Measurements from ENCODE around the gene PPIF.

The PPIF gene

DNA sequence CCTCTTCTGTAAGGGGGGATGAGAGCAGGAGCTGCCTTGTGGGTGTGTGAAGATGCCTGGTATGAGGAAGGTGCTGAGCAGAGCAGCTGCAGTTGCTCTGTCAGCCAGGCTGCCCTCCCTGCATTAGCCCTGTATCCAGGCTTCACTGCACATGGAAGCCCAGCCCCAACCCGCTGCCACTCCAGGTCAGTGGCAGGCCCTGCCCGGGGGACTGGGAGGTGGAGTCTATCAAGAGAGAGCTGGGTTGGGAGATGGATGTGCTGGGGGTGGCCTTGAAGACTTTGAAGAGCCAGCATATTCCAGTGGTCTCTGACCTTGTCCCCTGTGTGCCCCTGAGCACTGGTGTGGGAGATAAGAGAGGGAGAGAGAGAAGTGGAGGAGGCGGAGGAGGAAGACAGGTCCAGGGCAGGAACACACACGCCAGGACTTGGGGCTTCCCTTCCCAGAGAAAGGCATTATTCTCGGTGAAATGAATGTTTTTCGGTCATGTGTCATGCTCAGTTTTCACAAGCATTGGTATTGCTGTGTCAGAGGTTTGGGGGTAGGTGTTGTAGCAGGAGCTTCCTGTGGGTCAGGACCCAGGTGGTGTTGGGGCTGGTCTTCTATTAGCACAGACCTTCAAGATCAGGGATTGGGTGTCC, 2.6 kb downstream of the PPIF start:
- no peak for DNase-seq

DNA sequence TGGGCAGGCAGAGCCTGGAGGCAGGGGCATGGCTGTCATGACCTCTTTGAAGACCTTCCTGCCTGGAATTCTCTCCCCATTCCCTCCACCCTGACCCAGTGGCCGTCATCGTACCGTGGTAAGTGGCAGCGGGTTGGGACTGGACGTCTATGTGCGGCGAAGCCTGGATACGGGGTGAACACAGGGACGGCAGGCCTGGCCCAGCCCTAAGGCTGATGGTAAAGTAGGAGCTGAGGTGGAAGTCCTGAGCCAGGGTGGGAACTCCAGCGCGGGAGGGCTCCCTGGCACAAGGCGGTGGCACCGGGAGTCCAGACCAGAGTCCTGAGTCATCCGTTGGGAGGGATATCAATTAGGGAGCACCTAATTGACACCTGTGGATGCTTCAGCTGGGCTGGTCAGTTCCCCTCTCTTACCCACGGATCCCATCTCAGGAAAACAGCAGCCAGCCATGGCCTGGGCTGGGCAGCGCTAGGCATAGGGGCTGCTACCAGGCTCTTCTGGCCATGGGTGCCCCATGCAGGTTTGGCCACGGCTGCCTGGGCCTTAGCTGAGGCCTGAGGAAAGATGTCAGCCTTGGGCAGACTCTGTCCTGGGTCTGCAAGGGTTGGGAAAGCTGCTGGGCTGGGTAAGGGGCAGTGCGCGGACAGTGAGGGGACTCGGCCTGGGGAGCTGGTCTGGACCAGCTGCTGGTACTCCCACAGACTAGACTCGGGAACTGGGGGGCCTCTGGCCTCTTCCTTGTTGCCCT, 3.3 kb downstream of the PPIF start:
- no peak for DNase-seq

DNA sequence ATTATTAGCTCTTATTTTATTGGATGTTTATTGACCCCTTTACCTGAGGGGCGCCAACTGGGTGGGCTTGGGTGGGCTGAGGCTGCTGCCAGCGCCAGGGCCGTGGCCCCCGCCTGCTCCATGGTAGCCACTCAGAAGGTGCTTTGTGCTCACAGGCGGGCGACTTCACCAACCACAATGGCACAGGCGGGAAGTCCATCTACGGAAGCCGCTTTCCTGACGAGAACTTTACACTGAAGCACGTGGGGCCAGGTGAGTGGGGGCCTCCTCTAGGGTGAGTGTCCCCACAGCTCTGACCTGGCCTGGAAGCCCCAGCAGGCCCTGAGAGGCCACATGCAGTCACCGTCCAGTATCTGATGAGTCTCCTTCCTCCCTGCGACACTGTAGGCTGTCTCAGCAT, 4.1 kb downstream of the PPIF start:
- no peak for DNase-seq

DNA sequence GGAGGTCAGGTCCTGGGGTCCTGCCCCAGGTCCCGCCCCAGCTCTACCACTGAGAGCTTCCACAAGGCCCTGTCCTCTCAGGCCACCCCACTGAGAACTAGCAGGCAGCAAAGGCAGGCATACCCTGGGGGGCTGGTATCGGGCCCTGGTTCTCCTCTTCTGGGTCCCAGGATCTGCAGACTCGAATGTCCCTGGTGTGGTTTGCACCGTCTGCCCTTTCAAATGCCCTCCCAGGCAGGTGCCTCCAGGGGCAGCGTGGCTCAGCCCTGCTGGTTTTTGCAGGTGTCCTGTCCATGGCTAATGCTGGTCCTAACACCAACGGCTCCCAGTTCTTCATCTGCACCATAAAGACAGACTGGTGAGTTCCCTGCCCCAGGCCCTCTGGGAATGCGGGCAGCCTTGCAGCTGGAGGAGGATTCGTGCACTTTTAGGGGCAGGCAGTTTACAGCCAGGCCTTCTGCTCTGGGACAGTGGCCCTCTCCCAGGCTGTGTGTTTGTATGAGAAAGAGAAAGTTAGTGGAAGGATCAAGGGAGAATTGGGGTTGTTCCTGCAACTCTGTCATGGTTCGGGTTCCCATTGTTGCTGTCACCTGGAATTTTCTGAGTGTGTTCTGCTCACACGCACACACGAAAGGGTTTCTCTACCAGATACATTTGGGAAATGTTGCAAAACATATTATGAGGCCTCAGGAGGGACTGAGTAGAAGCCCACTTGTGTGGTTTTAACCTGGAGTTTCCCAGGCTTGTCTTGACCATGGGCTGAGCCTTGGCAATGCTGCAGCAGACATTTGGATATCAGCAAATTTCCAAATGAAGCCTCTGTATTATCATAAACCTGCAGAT, 5.0 kb downstream of the PPIF start:
- no peak for DNase-seq

DNA sequence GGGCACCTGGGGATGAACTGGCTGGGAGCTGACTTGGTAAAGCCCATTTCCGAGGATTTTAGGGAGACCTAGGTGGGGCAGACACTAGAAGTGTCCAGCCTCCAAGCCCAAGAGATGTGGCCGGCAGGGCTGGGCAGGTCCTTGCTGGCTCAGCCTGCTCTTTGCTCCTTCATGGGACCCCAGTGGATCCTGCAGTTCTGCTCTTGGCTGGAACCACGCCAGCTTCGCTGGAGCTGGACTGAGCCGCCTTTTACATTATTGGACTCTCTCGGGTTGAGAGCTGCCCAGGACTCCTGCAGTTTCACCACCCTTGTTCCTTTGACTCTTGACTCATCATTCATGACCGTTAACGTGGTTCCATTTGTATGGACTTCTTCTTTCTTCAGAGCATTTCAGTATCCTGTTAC, 5.7 kb downstream of the PPIF start:
- peak; percentile 75 for DNase-seq

DNA sequence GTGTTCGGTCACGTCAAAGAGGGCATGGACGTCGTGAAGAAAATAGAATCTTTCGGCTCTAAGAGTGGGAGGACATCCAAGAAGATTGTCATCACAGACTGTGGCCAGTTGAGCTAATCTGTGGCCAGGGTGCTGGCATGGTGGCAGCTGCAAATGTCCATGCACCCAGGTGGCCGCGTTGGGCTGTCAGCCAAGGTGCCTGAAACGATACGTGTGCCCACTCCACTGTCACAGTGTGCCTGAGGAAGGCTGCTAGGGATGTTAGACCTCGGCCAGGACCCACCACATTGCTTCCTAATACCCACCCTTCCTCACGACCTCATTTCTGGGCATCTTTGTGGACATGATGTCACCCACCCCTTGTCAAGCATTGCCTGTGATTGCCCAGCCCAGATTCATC, 6.5 kb downstream of the PPIF start:
- no peak for DNase-seq

DNA sequence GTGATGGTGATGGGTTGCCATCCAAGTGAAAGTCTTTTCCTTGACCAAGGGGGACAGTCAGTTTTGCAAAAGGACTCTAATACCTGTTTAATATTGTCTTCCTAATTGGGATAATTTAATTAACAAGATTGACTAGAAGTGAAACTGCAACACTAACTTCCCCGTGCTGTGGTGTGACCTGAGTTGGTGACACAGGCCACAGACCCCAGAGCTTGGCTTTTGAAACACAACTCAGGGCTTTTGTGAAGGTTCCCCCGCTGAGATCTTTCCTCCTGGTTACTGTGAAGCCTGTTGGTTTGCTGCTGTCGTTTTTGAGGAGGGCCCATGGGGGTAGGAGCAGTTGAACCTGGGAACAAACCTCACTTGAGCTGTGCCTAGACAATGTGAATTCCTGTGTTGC, 6.9 kb downstream of the PPIF start:
- DNase-seq, result peak; percentile 64

DNA sequence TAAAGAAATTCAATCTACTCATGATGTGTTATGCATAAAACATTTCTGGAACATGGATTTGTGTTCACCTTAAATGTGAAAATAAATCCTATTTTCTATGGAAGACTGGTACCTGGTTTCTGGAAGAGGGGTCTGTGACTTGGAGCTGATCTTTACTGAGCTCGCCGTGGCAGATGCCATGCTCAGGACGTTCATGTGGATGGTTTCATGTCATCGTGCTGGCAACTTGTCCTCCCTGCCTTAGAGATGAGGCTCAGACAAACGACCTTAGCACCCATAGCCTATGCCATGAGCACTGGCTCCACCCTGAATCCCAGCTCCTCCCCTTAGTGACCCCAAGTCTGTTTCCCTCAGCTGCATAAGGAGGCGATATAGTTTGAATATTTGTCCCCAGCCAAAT, 7.3 kb downstream of the PPIF start:
- no peak for DNase-seq

DNA sequence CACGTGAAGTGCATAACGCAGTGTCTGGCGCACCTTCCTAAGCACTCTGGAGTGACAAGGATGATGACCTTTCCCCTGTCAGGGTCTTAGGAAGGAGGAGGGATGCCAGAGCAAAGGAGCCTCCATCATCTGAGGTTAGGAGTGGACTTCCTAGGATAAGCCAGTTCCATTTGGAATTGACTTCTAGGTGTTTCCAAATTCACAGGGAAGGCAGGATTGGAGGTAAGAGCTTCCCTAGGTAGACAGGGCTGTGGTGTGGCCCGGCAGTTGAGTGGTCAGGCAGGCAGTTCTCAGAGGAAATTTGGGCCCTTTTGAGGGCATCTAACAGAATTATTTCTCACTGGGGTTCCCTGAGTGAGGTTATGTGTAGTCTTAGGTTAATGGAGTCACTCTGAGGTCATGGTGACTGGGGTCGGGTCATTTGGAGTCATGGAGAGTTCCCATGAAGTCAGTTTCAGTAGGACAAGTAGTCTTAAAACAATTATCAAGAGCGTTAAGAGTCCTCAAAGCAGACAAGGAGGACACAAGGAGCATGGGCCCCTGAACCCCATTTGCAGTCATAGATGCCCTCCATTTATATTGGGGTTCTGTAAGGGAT, 8.2 kb downstream of the PPIF start:
- DNase-seq, result peak; percentile 56

DNA sequence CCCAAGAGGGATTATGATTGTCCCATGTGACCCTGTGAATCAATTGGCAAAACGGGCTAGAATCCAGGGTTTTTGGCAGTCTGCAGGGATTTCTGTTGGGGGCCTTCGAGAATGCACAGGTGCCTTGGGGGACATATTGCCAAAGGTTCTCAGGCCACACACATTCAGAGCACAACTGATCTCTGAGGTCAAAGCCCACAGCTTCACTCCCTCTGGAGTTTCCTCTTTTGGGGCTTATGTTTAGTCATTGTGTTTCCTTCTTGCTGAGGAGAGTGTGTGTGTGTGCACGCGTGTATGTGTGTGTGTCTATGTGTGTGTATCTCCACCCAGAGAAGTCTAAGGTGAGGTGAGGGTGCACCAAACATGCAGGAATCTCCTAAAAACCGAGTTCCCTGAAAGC, 8.8 kb downstream of the PPIF start:
- DNase-seq, result peak; percentile 78

DNA sequence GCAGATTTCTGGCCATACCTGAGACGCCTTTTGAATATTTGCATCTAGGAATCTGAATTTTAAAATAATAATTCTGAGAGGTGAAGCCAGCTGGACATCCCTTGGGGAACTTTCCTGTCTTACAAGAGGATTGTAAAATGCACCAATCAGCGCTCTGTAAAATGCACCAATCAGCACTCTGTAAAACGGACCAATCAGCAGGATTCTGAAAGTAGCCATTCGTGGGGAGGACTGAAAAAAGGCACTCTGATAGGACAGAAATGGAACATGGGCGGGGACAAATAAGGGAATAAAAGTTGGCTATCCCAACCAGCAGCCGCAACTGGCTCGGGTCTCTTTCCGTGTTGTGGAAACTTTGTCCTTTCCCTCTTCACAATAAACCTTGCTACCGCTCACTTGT, 9.9 kb downstream of the PPIF start:
- no peak for DNase-seq

DNA sequence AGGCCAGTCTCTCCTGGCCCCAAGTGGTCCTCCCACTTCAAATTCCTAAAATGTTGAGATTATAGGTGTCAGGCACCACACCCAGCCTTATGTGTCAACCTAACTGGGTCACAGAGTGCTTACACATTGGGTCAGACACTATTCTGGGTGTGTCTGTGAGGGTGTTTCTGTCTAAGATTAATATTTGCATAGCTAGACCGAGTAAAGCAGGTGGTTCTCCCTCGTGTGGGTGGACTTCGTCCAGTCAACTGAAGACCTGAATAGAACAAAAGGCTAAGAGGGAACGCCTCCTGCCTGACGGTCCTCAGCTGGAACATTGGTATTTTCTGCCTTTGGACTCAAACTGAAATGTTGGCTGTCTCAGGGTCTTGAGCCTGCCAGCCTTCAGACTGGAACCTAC, 11.5 kb downstream of the PPIF start:
- no peak for DNase-seq

DNA sequence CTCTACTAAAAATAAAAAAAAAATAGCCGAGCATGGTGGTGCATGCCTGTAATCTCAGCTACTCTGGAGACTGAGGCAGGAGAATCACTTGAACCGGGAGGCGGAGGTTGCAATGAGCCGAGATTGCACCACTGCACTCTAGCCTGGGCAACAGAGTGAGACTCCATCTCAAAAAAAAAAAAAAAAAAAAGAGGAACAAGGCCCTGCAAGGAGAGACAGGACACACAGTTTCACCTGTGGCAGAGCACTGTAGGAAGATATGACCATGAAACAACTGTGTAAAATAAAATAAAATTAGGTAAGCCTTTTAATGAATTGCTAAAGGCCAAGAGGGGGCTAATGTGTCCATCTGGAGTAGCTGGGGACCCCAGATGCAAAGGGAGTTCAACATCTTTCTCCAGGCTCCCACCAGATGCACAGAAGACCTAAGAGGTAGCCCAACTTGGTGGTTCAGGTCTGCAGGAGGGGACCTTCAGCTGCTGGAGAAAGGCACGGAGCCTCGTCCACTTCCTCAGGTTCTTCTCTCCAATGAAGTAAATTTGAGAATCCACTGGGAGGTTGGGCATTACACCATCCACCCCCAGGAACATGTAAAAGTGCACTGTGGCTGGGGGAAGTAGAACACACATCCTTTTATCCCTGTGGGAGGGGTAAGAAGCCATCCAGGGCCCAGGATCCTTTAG, 12.7 kb downstream of the PPIF start:
- no peak for DNase-seq

DNA sequence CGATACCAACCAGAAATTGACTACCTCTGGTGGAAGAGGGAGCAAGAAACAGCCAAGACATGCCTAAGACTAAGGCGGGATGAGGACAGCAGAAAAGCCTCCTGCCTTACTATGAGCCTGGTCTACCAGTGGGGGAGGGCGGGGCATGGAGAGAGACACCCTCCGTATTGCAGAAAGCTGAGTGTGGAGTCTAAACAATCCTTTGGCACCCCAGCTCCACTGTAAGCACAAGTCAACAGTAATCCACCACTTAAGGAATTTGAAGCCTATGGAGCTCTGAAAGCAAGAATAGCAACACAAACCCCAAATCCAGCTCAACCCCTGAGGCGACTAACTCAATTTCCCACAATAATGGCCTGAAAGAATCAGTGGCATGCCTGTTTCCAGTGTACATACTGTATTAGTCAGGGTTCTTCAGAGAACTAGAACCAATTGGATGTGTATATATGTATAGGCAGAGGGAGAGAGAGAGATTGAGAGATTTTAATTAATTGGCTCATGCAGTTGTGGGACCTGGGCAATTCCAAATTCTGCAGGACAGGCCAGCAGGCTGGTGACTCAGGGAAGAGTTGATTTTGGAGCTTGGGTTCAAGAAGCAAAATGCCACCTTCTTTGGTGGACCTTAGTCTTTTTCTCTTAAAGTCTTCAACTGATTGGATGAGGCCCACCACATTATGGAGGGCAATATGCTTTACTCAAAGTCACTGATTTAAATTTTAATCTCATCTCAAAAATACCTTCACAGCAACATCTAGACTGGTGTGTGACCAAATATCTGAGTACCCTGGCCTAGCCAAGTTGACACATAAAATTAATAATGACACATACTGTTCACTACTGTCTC, 13.5 kb downstream of the PPIF start:
- no peak for DNase-seq

DNA sequence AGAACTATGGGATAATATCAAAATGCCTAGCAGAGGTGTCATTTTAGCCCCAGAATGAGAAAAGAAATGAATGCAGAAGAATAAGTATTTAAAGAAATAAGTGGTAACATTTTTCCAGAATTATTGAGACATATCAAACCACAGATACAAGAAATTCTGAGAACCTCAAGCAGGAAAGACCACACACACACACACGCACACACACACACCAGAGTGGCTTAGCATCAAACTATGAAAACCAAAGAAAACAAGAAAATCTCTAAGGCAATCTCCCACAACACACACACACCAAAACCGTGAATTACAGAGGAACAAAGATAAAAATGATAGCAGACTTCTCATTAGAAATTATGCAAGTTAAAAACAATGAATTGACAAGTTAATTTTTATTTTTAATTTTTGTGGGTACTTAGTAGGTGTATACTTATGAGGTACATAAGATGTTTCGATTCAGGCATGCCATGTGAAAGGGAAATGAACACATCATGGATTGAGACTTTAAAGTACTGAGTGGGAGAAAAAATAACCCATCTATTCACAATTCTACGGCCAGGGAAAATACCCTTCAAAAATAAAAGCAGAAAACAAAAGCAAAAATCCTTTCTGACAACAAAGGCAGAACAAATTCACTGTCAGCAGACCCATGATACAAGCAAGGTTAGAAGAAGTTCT, 14.6 kb downstream of the PPIF start:
- DNase-seq, result peak; percentile 31

DNA sequence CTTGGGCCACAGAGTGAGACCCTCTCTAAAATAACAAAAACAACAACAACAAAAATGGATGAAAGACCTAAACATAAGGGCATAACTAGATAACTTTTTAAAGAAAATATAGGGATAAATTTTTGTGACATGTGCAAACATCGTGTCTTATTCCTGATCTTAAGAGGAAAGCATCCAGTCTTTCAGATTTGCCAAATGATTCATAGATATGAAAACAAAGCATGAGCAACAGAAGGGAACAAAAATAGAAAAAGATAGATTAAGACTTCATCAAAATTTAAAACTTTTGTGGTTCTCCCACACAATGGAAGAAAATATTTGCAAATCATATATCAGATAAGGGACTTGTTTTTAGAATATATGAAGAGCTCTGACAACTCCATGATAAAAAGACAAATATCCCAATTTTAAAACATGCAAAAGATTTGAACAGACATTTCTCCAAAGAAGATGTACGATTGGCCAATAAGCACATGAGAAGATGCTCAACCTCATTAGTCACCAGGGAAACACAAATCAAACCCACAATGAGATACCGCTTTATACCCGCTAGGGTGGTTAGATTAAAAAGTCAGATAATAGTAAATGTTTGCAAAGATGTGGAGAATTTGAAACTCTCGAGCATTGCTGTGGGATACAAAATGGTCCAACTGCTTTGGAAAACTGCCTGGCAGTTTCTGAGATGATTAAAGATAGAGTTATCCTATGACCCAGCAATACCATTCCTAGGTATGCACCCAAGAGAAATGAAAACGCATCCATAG, 20.3 kb downstream of the PPIF start:
- DNase-seq, result no peak

DNA sequence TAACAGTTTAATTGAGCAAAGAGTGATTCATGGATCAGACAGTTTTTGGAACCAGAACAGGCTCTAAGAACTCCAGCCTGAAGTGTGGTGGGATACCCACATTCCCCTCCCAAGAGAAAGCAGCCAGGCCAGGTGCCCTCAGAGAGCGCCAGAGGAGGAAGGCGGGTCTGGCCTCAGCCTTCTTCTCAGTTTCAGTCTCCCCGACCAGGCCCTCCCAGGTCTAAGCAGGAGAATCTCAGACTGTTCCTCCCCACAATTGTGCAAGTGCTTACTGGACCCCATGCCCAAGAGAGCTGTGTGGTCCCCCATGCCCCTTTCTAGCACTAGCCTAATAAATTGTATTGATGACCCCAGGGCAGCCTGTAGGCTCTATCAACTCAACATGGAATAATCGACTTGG, 25.6 kb downstream of the PPIF start:
- no peak for DNase-seq

DNA sequence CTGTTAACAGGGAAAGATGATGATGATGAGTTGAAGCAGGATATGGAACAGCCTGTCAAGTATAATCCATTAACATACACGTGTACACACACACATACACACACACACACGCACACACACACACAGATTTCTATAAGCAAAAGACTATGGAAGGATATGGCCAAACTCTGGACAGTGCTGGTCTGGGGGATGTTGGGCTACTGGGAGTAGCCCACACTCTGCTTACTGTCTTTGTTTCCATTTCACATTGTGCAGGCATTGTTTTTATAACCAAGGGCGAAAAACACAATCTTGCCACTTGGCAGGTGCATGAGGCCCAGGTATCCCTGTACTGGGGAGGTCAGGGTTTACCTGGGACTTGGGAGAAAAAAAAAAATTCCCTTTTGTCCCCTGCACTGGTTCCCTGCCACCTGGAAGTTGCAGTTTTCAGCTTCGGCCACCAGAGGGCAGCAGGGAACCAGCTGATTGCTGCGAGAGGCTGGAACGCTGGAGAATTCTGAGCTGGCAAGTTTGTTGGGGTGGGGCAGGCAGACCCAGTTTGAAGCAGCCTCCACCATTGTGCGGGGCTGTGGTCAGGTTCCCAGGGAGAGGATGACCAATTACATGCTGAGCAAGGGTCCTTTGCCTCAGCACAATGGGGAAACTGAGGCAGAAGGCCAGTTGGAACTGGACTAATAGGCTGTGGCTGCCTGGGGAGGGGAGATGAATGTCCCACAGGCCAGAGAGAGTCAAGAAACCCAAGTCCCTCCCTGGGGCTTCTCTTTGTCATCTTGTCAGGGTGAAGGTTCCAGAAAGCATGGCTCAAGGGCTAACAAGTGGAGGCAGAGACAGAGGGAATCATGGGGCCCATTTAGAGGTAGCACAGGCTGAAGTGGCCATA, 27.3 kb downstream of the PPIF start:
- peak; percentile 68 for DNase-seq

DNA sequence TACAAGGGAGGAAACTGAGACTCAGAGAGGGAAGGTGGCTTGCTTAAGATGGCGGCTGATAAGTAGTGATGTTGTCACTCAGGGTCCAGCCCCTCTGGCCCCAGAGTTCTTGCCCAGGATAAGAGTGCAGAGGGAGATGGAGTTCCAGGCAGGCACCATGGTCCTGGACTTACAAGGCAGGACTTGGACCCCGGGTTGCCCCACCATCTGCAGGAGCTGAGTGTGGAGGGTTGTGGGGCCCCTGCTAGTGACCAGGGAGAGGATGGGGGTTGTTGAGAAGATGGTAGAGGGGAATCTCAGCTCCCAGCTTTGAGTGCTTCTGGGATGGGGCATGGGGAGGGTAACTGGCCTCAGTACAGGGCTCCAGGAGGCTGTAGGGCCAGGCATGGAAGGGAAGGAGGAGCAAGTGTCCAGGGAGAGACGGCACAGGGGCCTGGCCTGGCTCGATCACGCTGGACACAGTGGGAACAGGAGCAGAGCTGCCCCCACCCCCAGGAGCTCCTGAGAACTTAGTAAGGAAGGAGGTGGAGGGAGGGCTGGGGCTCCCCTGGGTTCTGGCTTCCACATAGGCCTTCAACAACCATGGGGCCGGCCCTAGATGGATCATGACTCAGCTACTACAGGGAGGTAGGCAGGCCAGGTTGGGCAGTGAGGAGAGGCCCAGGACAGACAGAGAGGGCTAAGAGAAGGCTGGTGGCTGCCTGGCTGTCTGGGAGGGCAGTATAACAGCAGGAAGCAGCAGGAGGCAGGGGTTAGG, 28.2 kb downstream of the PPIF start:
- DNase-seq, result no peak

Data from inflammatory macrophage treated with lipopolysaccharide for 4 hours (primary cell).